Measurements from ENCODE around the gene METTL6. TPM values are rescaled to one million over a fixed set of nuclear protein-coding genes. Genes with fewer than 3 reads are reported as not detected.
A peak's percentile ranks its signal among the peaks of the same experiment; 100 is the strongest.

Gene METTL6
- total RNA-seq, 1 experiment from 2014 or later: 26.7 TPM

DNA sequence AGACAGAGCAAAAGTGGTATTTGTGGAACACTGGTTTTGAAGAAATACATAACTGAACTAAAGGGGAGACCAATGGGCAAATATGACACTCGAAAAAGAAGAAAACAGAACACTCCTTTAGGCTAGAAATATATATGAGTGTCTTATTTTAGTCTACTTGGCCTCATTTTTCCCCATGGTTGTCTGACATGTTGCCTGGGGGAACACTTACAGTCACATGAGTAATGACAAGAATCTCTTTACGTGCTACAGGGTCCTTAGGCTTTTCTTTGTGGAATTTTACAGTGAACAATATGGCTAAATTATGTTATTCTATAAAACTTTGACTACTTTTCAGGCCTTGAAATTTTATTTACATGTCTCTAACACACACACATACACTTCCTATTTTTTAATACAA, 17.6 kb downstream of the METTL6 start:
- intact Hi-C loops (cut with micrococcal nuclease): no loop called here
- no peak for DNase-seq (ENCODE audit: unreplicated experiment)
- CTCF ChIA-PET: interaction anchor here (3.6 to 4.1 kb wide), 2 partner anchors 143 kb away, joined by 20 to 46 read pairs; no protein-coding TSS in a partner anchor
- POLR2A ChIA-PET: interaction anchor here (1.7 kb wide), 1 partner anchor 143 kb away, joined by 4 read pairs; no protein-coding TSS in a partner anchor
- H3K9me3 Mint-ChIP-seq (ENCODE audit: unreplicated experiment): no peaks in the 10 kb centered on the region
- no TSS peak for BruUV-seq (replicated peaks)
- H3K4me1 Mint-ChIP-seq (ENCODE audit: insufficient read depth, unreplicated experiment): no peaks in the 10 kb centered on the region
- TF ChIP-seq, protein P1, sequence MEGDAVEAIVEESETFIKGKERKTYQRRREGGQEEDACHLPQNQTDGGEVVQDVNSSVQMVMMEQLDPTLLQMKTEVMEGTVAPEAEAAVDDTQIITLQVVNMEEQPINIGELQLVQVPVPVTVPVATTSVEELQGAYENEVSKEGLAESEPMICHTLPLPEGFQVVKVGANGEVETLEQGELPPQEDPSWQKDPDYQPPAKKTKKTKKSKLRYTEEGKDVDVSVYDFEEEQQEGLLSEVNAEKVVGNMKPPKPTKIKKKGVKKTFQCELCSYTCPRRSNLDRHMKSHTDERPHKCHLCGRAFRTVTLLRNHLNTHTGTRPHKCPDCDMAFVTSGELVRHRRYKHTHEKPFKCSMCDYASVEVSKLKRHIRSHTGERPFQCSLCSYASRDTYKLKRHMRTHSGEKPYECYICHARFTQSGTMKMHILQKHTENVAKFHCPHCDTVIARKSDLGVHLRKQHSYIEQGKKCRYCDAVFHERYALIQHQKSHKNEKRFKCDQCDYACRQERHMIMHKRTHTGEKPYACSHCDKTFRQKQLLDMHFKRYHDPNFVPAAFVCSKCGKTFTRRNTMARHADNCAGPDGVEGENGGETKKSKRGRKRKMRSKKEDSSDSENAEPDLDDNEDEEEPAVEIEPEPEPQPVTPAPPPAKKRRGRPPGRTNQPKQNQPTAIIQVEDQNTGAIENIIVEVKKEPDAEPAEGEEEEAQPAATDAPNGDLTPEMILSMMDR (IDR thresholded peaks at IDR 0.05; ENCODE audit: unreplicated experiment): no peak
- no peaks in the 10 kb centered on the region for H3K27me3 Mint-ChIP-seq (ENCODE audit: insufficient read depth, unreplicated experiment)
- no peak overlapping the region for H3K27ac Mint-ChIP-seq (ENCODE audit: low read depth, unreplicated experiment)
- peaks cover 50% of the 10 kb centered on the region for H3K36me3 Mint-ChIP-seq (ENCODE audit: insufficient read depth, unreplicated experiment)
- no peak overlapping the region for H3K4me3 Mint-ChIP-seq (ENCODE audit: unreplicated experiment)

DNA sequence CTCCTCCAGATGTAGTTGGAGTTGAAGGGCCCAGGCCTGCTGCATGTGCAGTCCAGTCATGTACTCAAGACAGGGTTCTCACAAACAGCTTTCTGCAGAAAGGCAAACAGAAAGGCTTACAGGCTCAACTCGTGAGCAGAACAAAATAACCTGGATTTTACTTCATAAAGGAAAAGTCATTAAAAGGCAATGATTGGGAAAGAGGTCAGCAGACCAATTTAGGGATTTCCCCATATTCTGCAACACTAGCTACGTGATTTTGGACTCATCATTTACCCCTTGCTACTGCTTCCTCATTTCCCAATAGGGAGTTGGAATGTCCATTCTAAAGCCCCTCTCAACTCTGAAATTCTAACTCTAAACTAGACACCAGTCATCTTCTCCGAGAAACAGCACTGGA, 18.1 kb downstream of the METTL6 start:
- TF ChIP-seq, protein P1 (IDR thresholded peaks at IDR 0.05; ENCODE audit: unreplicated experiment): no peak
- CTCF ChIA-PET: interaction anchor here (1.0 to 3.6 kb wide), 2 partner anchors 54 to 142 kb away, joined by 3 to 46 read pairs; no protein-coding TSS in a partner anchor
- H3K36me3 Mint-ChIP-seq (ENCODE audit: insufficient read depth, unreplicated experiment): peaks cover 45% of the 10 kb centered on the region
- H3K9me3 Mint-ChIP-seq (ENCODE audit: unreplicated experiment): no peaks in the 10 kb centered on the region
- H3K27me3 Mint-ChIP-seq (ENCODE audit: insufficient read depth, unreplicated experiment): no peaks in the 10 kb centered on the region
- no peaks in the 10 kb centered on the region for H3K4me1 Mint-ChIP-seq (ENCODE audit: insufficient read depth, unreplicated experiment)
- no TSS peak for BruUV-seq (replicated peaks)
- peak; percentile 20 for DNase-seq (ENCODE audit: unreplicated experiment)
- intact Hi-C loops (cut with micrococcal nuclease): no loop called here
- H3K4me3 Mint-ChIP-seq (ENCODE audit: unreplicated experiment): no peak overlapping the region
- POLR2A ChIA-PET: interaction anchor here (1.7 kb wide), 1 partner anchor 142 kb away, joined by 4 read pairs; no protein-coding TSS in a partner anchor
- no peak overlapping the region for H3K27ac Mint-ChIP-seq (ENCODE audit: low read depth, unreplicated experiment)

DNA sequence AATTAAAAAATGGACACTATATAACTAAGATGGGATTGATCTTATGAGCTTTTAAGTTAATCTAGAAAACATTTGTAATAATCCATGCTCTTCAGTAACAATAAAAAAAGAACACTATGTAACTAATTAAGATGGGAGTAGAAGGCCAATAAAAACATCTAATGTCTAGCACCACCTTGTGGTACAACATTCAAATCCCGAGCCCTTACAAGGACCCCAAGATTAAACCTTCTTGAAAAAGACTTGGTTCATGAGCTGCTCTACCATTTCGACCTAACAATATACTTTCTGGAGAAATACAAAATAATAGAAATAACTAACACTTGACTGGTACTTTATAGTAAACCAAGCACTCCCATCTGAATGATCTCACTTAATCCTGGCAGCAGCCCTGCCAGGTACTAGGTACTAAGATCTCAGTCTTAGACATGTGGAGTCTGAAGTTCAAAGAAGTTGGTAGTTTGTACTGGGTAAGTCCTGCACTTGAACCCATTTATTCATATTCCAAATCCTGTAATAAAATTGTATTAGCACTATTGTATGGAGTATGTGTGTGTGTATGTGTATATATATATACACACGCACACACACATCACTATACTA, 21.8 kb downstream of the METTL6 start:
- H3K9me3 Mint-ChIP-seq (ENCODE audit: unreplicated experiment): no peaks in the 10 kb centered on the region
- POLR2A ChIA-PET: interaction anchor here (0.7 to 1.7 kb wide), 6 partner anchors 18 to 151 kb away, joined by 3 to 14 read pairs (median 3); partner anchors contain the start of gene SH3BP5
- peaks cover 11% of the 10 kb centered on the region for H3K36me3 Mint-ChIP-seq (ENCODE audit: insufficient read depth, unreplicated experiment)
- intact Hi-C loops (cut with micrococcal nuclease): loop anchor here (1.0 to 2.0 kb wide), 3 partner anchors 137 to 297 kb away; no protein-coding TSS in a partner anchor
- H3K4me1 Mint-ChIP-seq (ENCODE audit: insufficient read depth, unreplicated experiment): no peaks in the 10 kb centered on the region
- no peak overlapping the region for H3K4me3 Mint-ChIP-seq (ENCODE audit: unreplicated experiment)
- CTCF ChIA-PET: interaction anchor here (0.6 to 3.7 kb wide), 42 partner anchors 9 to 1145 kb away, joined by 3 to 107 read pairs (median 4); partner anchors contain the start of genes CAPN7 and SH3BP5
- no peaks in the 10 kb centered on the region for H3K27me3 Mint-ChIP-seq (ENCODE audit: insufficient read depth, unreplicated experiment)
- peak; percentile 59 for DNase-seq (ENCODE audit: unreplicated experiment)
- H3K27ac Mint-ChIP-seq (ENCODE audit: low read depth, unreplicated experiment): no peak overlapping the region
- no TSS peak for BruUV-seq (replicated peaks)
- TF ChIP-seq, protein P1 (IDR thresholded peaks at IDR 0.05; ENCODE audit: unreplicated experiment): peak; percentile 57

DNA sequence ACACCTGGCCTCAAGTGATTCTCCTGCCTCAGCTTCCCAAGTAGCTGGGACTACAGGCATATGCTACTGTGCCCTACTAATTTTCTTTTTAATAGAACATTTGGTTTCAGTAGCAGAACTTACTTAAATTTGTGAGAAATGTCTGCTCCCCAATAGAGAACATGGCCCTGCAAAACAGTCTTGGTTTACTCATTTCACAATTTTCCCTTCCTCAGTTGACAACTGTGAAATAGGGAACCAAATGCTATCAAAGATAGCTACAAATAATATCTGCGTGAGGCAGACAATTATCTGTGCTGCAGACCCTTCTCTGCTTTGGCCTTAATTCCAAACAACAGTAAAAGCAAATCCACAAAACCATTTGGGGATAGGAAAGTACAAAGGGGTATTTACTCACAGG, 22.6 kb downstream of the METTL6 start:
- BruUV-seq (replicated peaks): no TSS peak
- POLR2A ChIA-PET: interaction anchor here (0.7 to 1.7 kb wide), 5 partner anchors 18 to 137 kb away, joined by 3 to 14 read pairs (median 3); partner anchors contain the start of gene SH3BP5

More for the DNA sequence above, 22.6 kb downstream of the METTL6 start:
- H3K9me3 Mint-ChIP-seq (ENCODE audit: unreplicated experiment): no peaks in the 10 kb centered on the region
- intact Hi-C loops (cut with micrococcal nuclease): loop anchor here (1.0 to 2.0 kb wide), 3 partner anchors 136 to 296 kb away; no protein-coding TSS in a partner anchor
- no peak overlapping the region for H3K27ac Mint-ChIP-seq (ENCODE audit: low read depth, unreplicated experiment)
- H3K27me3 Mint-ChIP-seq (ENCODE audit: insufficient read depth, unreplicated experiment): no peaks in the 10 kb centered on the region
- peaks cover 5% of the 10 kb centered on the region for H3K36me3 Mint-ChIP-seq (ENCODE audit: insufficient read depth, unreplicated experiment)
- TF ChIP-seq, protein P1 (IDR thresholded peaks at IDR 0.05; ENCODE audit: unreplicated experiment): no peak
- no peaks in the 10 kb centered on the region for H3K4me1 Mint-ChIP-seq (ENCODE audit: insufficient read depth, unreplicated experiment)
- DNase-seq (ENCODE audit: unreplicated experiment): no peak
- CTCF ChIA-PET: interaction anchor here (0.6 to 3.7 kb wide), 38 partner anchors 8 to 482 kb away, joined by 3 to 107 read pairs (median 4); partner anchors contain the start of genes CAPN7 and SH3BP5
- H3K4me3 Mint-ChIP-seq (ENCODE audit: unreplicated experiment): no peak overlapping the region

Measured in MCF 10A (cell line).